ENCODE measurements around the gene ABCA7.

- TF ChIP-seq CTCF (conservative IDR thresholded peaks at IDR 0.05 in 1 of 2, IDR thresholded peaks at IDR 0.05 in 1 of 2; ENCODE audit: extremely low read depth in 1 of 2, insufficient read depth in 1 of 2, low read depth in 1 of 2, low read length in 2 of 2): no peak
- no peak for TF ChIP-seq EZH2 (IDR thresholded peaks at IDR 0.05; ENCODE audit: borderline replicate concordance, low read length)
Observed at GRCh38 chr19:999379-999719, 40.6 kb upstream of the ABCA7 start.

All from mammary epithelial cell (primary cell).